Upper lobe of right lung (tissue), 1 donor: Measurements from ENCODE around the gene DCAF10. TPM values are rescaled to one million over a fixed set of nuclear protein-coding genes. Genes with fewer than 3 reads are reported as not detected.
"Not testable (repeated sequence)": the region's sequence is repeated elsewhere in the genome, so short reads cannot be mapped to it uniquely, and the experiment has no call there.

Experiments
- ATAC-seq: fragments of 200-7000 bp; cut with Tn5 transposase; one replicate; pipeline ENCODE4 v1.9.1; 2020; ENCODE audit warnings: mild to moderate bottlenecking, moderate library complexity
- DNase-seq: peaks from one replicate; pipeline ENCODE4 v3.0.0-alpha.2; 2020
- H3K27ac ChIP-seq: fragments of 200-600 bp; one replicate; pipeline ENCODE4 v1.8.0; 2022
- H3K27me3 ChIP-seq: fragments of 200-600 bp; one replicate; pipeline ENCODE4 v1.8.0; 2022; ENCODE audit warnings: mild to moderate bottlenecking
- H3K36me3 ChIP-seq: fragments of 200-600 bp; one replicate; pipeline ENCODE4 v1.8.0; 2022
- H3K4me1 ChIP-seq: fragments of 200-600 bp; one replicate; pipeline ENCODE4 v1.8.0; 2022
- H3K4me3 ChIP-seq: fragments of 200-600 bp; one replicate; pipeline ENCODE4 v1.8.0; 2022; ENCODE audit warnings: mild to moderate bottlenecking
- H3K9me3 ChIP-seq: fragments of 200-600 bp; one replicate; pipeline ENCODE4 v1.8.0; 2022
- CTCF ChIP-seq: fragments of 200-600 bp; IDR thresholded peaks from one replicate; pipeline ENCODE4 v1.8.0; 2022; ENCODE audit warnings: antibody characterized with exemption
- intact Hi-C: fragments of 100-400 bp; cut with DNase I; formaldehyde crosslinking; loops from one replicate; pipeline ENCODE4 v1.11.0; 2022
- long read RNA-seq: library from polyadenylated mRNA; unstranded; transcript quantifications from one replicate; pipeline ENCODE4 v2.0.0, GENCODE V29; 2021
- total RNA-seq: library from RNA; stranded (reverse); fragmentation: NEBNext Ultra II Directional; extraction: Animal tissue kit (Norgen Biotek cat#: 25700); gene quantifications from one replicate; pipeline ENCODE4 v1.2.1, GENCODE V29; 2021
- donor health status: DM: no; HTN: yes; CAD: no; lungs with severe emphysema.

DCAF10 gene, protein sequence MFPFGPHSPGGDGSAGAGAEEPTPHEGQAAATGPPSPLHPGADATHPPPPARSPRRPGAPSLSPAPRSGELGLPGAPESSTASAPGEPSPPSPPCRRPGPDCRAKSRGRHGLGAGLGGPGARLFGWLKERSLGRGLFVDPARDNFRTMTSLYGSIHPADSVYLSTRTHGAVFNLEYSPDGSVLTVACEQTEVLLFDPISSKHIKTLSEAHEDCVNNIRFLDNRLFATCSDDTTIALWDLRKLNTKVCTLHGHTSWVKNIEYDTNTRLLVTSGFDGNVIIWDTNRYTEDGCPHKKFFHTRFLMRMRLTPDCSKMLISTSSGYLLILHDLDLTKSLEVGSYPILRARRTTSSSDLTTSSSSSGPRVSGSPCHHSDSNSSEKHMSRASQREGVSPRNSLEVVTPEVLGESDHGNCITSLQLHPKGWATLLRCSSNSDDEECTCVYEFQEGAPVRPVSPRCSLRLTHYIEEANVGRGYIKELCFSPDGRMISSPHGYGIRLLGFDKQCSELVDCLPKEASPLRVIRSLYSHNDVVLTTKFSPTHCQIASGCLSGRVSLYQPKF
- 25.2 TPM for total RNA-seq
- long read RNA-seq, transcript DCAF10-202 (7 exons, 3,862 nt): major isoform, 37 of 89 reads
- long read RNA-seq, partial matches to known transcripts: 1 of 89 reads
- long read RNA-seq, other reads (novel, unspliced or antisense): 51 of 89 reads

GRCh38 chr9:37800631-37801286 lies at the start of gene DCAF10:
Gene DCAF10, plus strand, starts transcription at chr9:37800797. Its CDS starts 70 bp downstream, at chr9:37800867.
- Histone ChIP-seq H3K27ac (peak within 1 kb of the TSS; percentile 85), H3K36me3 (no peaks in the 10 kb centered on the region), H3K4me1 (peaks cover 24% of the 10 kb centered on the region), H3K9me3 (no peaks in the 10 kb centered on the region), H3K27me3 (no peaks in the 10 kb centered on the region), H3K4me3 (peak within 1 kb of the TSS; percentile 95)
- no peak for TF ChIP-seq CTCF
- DNase-seq (peak; percentile 94), ATAC-seq (peak; percentile 98)
- intact Hi-C loops: no loop called here

DNA sequence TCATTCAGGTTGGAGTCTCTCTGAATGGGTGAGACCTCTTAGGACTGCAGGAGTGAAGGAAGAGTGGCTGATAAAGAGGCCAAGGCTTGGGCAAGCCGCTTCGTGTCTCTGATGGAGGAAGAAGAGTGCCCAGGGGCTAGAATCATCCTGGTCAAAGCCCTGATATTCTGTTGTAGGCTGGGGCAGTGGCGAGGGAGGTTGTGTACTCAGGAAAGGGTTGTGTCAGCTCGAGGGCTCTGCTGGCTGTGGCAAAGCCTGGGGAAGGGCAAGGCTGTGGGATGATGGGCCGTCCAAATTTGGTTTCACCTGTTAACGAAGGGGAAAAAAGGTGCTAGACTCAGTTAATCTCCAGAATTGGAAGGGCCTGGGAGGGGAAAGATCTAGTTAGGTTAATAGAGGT lies 49.4 kb upstream of the DCAF10 start:
- H3K36me3 ChIP-seq: no peaks in the 10 kb centered on the region
- H3K27ac ChIP-seq: no peak overlapping the region
- intact Hi-C loops: no loop called here
- DNase-seq (no peak), ATAC-seq (no peak)
- H3K4me1 ChIP-seq: peaks cover 9% of the 10 kb centered on the region
- TF ChIP-seq CTCF: no peak
- H3K4me3 ChIP-seq: no peak overlapping the region
- no peaks in the 10 kb centered on the region for H3K9me3 ChIP-seq
- H3K27me3 ChIP-seq: no peaks in the 10 kb centered on the region

- DNase-seq, ATAC-seq, H3K36me3 ChIP-seq, H3K27me3 ChIP-seq, intact Hi-C loops, H3K27ac ChIP-seq, H3K4me1 ChIP-seq, H3K4me3 ChIP-seq, H3K9me3 ChIP-seq: not testable (repeated sequence)
Measured at GRCh38 chr9:37751704-37752103, 48.9 kb upstream of the DCAF10 start.

GRCh38 chr9:37752112-37752511 lies 48.5 kb upstream of the DCAF10 start:
- H3K27ac ChIP-seq, H3K27me3 ChIP-seq, H3K4me3 ChIP-seq, H3K4me1 ChIP-seq, H3K36me3 ChIP-seq, DNase-seq, ATAC-seq, H3K9me3 ChIP-seq, intact Hi-C loops: not testable (repeated sequence)

DNA sequence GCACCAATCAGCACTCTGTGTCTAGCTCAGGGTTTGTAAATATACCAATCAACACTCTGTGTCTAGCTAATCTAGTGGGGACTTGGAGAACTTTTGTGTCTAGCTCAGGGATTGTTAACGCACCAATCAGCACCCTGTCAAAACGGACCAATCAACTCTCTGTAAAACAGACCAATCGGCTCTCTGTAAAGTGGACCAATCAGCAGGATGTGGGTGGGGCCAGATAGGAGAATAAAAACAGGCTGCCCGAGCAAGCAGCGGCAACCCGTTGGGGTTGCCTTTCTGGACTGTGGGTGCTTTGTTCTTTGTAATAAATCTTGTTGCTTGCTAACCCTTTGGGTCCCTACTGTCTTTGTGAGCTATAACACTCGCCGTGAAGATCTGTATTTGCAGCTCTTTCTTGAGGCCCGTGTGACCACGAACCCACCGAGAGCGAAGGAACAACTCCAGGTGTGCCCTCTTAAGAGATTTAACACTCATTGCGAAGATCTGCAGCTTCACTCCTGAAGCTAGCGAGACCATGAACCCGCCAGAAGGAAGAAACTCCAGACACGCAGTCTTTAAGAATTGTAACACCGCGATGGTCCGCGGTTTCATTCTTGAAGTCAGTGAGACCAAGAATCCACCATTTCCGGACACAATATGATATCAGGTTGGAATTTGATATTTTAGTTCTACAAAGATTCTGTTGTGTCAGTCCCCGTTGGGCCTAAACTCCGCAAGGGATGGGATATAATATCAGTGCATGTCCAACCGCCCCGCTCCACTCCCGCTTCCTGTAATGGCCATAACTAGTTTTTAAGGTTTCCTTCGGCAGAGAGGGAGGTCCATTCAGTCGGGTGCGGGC lies 47.7 kb upstream of the DCAF10 start:
- Histone ChIP-seq H3K27me3 (no peaks in the 10 kb centered on the region), H3K36me3 (no peaks in the 10 kb centered on the region), H3K27ac (peak overlapping the region; percentile 88), H3K9me3 (no peaks in the 10 kb centered on the region), H3K4me1 (peaks cover 9% of the 10 kb centered on the region), H3K4me3 (peak overlapping the region; percentile 65)
- ATAC-seq (no peak), DNase-seq (no peak)
- intact Hi-C loops: no loop called here
- no peak for TF ChIP-seq CTCF

- TF ChIP-seq CTCF: no peak
- DNase-seq (peak; percentile 88), ATAC-seq (peak; percentile 96)
Measured at GRCh38 chr9:37753489-37754190, 47.0 kb upstream of the DCAF10 start, which contains the start of gene TRMT10B. Gene TRMT10B, plus strand, starts transcription at chr9:37753805. Its CDS starts 8,127 bp downstream, at chr9:37761932.

More at GRCh38 chr9:37753489-37754190, 47.0 kb upstream of the DCAF10 start, which contains the start of gene TRMT10B:
- peak within 1 kb of the TSS; percentile 88 for H3K27ac ChIP-seq
- no peaks in the 10 kb centered on the region for H3K36me3 ChIP-seq
- H3K4me3 ChIP-seq: peak within 1 kb of the TSS; percentile 65
- H3K4me1 ChIP-seq: peaks cover 9% of the 10 kb centered on the region
- no peaks in the 10 kb centered on the region for H3K9me3 ChIP-seq
- no peaks in the 10 kb centered on the region for H3K27me3 ChIP-seq
- intact Hi-C loops: no loop called here
